GM18951 (cell line): ENCODE measurements around the gene PTPN6.

ENCODE experiments used
- POLR2A ChIP-seq: IDR thresholded peaks from 4 replicates; pipeline ENCODE4 v1.6.1; 2011; ENCODE audit warnings: mild to moderate bottlenecking; ENCODE audit not compliant: insufficient read length, insufficient read depth; ENCODE audit errors: extremely low read depth
- in situ Hi-C: fragments of 300-500 bp; cut with MboI; formaldehyde crosslinking; loops from one replicate; pipeline ENCODE4 v1.12.0; 2022; ENCODE audit warnings: low sequenced_read_pairs, mixed read lengths, inconsistent platforms; ENCODE audit not compliant: unreplicated experiment

Gene PTPN6

GRCh38 chr12:6987956-6988553 is 36.9 kb downstream of the PTPN6 start:
- no peak for TF ChIP-seq POLR2A
- in situ Hi-C loops: no loop called here

- in situ Hi-C loops: no loop called here
- TF ChIP-seq POLR2A: no peak
Measured at GRCh38 chr12:6996040-6996441, 44.9 kb downstream of the PTPN6 start.

DNA sequence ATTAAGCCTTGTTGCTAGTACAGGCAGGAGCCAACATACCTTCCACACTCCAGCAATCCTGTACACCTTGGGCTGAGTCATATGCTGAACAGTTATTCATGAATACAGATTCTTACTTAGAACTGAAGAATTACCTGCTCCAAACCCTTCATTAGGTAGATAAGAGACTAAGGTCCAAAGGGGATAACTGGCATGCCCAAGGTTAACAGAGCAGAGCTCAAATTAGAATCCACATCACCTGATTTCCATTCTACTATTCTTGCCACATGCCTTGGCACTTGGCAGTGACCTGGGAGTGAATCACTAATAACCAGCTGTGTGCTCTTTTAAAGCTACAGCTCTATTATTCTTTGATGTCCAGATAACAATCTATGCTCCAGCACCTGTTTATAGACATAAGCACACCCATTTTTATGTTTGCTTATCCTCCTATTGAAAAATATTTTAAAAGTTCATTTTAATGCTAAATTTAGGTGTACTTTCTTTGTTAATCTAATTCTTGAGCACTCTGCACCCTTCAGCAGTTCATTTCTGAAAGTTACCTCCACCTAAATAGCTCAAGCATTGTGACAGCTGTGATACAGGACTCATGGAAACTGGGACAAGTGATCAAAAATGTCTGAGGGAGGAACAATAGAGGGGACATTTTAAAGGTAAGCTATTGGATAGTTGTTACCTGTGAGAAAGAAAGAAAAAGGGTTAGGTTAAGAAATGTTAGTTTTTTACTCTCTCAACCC is 47.7 kb downstream of the PTPN6 start:
- TF ChIP-seq POLR2A: no peak
- in situ Hi-C loops: no loop called here

- in situ Hi-C loops: no loop called here
- TF ChIP-seq POLR2A: no peak
Measured at GRCh38 chr12:7001921-7002591, 50.9 kb downstream of the PTPN6 start.

GRCh38 chr12:7004287-7004803 is 53.2 kb downstream of the PTPN6 start:
- TF ChIP-seq POLR2A: no peak
- in situ Hi-C loops: no loop called here

DNA sequence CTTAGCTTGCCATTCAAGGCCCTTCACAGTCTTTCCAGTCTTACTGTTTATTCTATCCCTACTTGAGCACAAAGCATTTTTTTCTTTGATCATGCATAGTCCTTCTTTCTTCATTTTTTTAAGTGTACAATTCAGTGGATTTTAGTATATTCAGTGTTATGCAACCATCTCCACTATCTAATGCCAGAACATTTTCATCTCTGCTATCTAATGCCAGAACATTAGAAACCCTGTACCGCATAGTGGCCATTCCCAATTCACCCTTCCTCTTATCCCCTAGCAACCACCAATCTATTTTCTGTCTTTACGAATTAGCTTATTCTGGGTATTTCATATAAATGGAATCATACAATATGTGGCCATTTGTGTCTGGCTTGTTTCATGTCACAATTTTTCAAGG is 53.7 kb downstream of the PTPN6 start:
- in situ Hi-C loops: no loop called here
- no peak for TF ChIP-seq POLR2A

- TF ChIP-seq POLR2A: no peak
Measured at GRCh38 chr12:7005311-7005710, 54.2 kb downstream of the PTPN6 start.

DNA sequence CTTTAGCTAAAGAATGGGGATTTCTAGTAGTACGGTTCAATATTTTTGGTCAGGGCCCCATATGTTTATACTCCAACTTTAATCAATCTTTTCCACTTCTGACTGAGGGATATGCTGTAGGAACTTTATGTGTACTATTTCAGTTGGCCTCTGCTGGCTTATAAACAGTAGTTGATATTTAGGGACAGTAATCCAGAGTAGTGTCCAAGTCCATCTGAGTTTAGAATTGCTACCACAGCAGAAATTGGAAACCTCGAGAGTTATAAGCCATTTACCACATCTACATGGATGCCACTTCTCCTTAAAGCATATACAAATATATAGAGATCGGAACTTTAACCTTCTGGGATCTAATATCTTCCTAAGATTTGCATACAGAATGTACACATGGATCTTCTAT is 55.5 kb downstream of the PTPN6 start:
- no peak for TF ChIP-seq POLR2A
- in situ Hi-C loops: no loop called here

More at GRCh38 chr12:7005311-7005710, 54.2 kb downstream of the PTPN6 start:
- in situ Hi-C loops: no loop called here

GRCh38 chr12:7008864-7009263 is 57.7 kb downstream of the PTPN6 start:
- TF ChIP-seq POLR2A: no peak
- in situ Hi-C loops: no loop called here

- in situ Hi-C loops: no loop called here
Measured at GRCh38 chr12:7009512-7009911, 58.4 kb downstream of the PTPN6 start.

More at GRCh38 chr12:7009512-7009911, 58.4 kb downstream of the PTPN6 start:
- no peak for TF ChIP-seq POLR2A
